A673 (cell line): ENCODE measurements around the gene OTX1. TPM values are rescaled to one million over a fixed set of nuclear protein-coding genes. Genes with fewer than 3 reads are reported as not detected.

Source experiments
- Bru-seq: library from RNA; stranded (reverse); fragments of 400-500 nt; gene quantifications from one replicate; lab custom pipeline; 2021; lab: Mats Ljungman, UMichigan
- BruChase-seq, 2 experiments: library from RNA; stranded (reverse); fragments of 400-500 nt; gene quantifications; one replicate each; lab custom pipeline; 2021; lab: Mats Ljungman, UMichigan
- BruUV-seq: library from RNA; stranded (reverse); fragments of 400-500 nt; replicated peaks from 2 replicates; lab custom pipeline; 2021; lab: Mats Ljungman, UMichigan
- CTCF ChIA-PET: fragments of 300-600 bp; sonication (Branson Sonifier 250); formaldehyde crosslinking; loops from one replicate; lab custom pipeline; 2022; ENCODE audit warnings: antibody characterized with exemption; lab: Charles Lee
- POLR2A ChIA-PET: fragments of 300-600 bp; sonication (Branson Sonifier 250); formaldehyde crosslinking; loops from one replicate; lab custom pipeline; 2022; ENCODE audit warnings: antibody characterized with exemption; ENCODE audit not compliant: low non-redundant PET; lab: Charles Lee
- DNase-seq: peaks from one replicate; pipeline ENCODE4 v3.0.0-alpha.2; 2015; ENCODE audit warnings: low spot score
- H3K27ac ChIP-seq: fragments of 200-600 bp; sonication (generic); 2 replicates; pipeline ENCODE4 v1.5.1; 2016; ENCODE audit warnings: mixed run types, low read depth, mild to moderate bottlenecking, mixed read lengths, antibody characterized with exemption, low read length; ENCODE audit not compliant: poor library complexity, severe bottlenecking
- H3K27me3 ChIP-seq: fragments of 200-600 bp; sonication (generic); replicated peaks from 2 replicates; pipeline ENCODE4 v1.6.1; 2017; ENCODE audit warnings: mixed run types, low read depth, mild to moderate bottlenecking, mixed read lengths, antibody characterized with exemption, low read length; ENCODE audit not compliant: insufficient read depth, poor library complexity
- H3K36me3 ChIP-seq: fragments of 200-600 bp; sonication (generic); 2 replicates; pipeline ENCODE4 v1.6.1; 2016; ENCODE audit warnings: mixed run types, mild to moderate bottlenecking, mixed read lengths, antibody characterized with exemption, low read length; ENCODE audit not compliant: insufficient read depth, poor library complexity, severe bottlenecking
- H3K4me1 ChIP-seq: fragments of 200-600 bp; sonication (generic); 2 replicates; pipeline ENCODE4 v1.6.1; 2017; ENCODE audit warnings: mixed run types, mild to moderate bottlenecking, mixed read lengths, antibody characterized with exemption, low read length; ENCODE audit not compliant: insufficient read depth, poor library complexity, severe bottlenecking
- H3K4me3 ChIP-seq: fragments of 200-600 bp; sonication (generic); 2 replicates; pipeline ENCODE4 v1.5.1; 2016; ENCODE audit warnings: low read depth, mixed run types, mild to moderate bottlenecking, mixed read lengths, low read length; ENCODE audit not compliant: poor library complexity, severe bottlenecking
- H3K9me3 ChIP-seq: fragments of 200-600 bp; sonication (generic); 2 replicates; pipeline ENCODE4 v1.6.1; 2016; ENCODE audit warnings: mixed run types, low read depth, mild to moderate bottlenecking, mixed read lengths, antibody characterized with exemption, low read length; ENCODE audit not compliant: poor library complexity, severe bottlenecking
- CTCF ChIP-seq: fragments of 300-800, 200-600 bp; sonication (generic); conservative IDR thresholded peaks from 2 replicates; pipeline ENCODE4 v1.5.1; 2017; ENCODE audit warnings: low read depth, mild to moderate bottlenecking, antibody characterized with exemption, low read length, moderate library complexity, mixed read lengths
- EZH2 ChIP-seq: fragments of 200-600 bp; sonication (generic); IDR thresholded peaks from 2 replicates; pipeline ENCODE4 v1.6.1; 2017; ENCODE audit warnings: borderline replicate concordance, low read depth, mild to moderate bottlenecking, mixed read lengths, antibody characterized with exemption, low read length; ENCODE audit not compliant: poor library complexity, severe bottlenecking
- intact Hi-C: fragments of 100-400 bp; cut with micrococcal nuclease; formaldehyde crosslinking; loops from one replicate; pipeline ENCODE4 v1.10.0; 2022; ENCODE audit not compliant: unreplicated experiment
- long read RNA-seq: library from polyadenylated mRNA; stranded (forward); transcript quantifications from one replicate; pipeline ENCODE4 v2.0.0, GENCODE V29; 2022
- total RNA-seq: library from RNA; stranded (reverse); gene quantifications from 2 replicates; pipeline ENCODE4 v1.2.3, GENCODE V29; 2021

The OTX1 gene
- total RNA-seq (1.1 and 2.1 TPM in 2 replicates), Bru-seq, nascent RNA (percentile 34 among the genes with signal in this experiment), BruChase-seq, experiment 1, labeled RNA remaining after a 2-hour chase (percentile 36 among the genes with signal in this experiment), BruChase-seq, experiment 2, labeled RNA remaining after a 6-hour chase (percentile 25 among the genes with signal in this experiment)
- long read RNA-seq, partial matches to known transcripts = 5 of 8 reads
- long read RNA-seq, other reads (novel, unspliced or antisense) = 1 of 8 reads

GRCh38 chr2:63050334-63051041 is at the start of gene OTX1:
Gene OTX1, plus strand, starts transcription at chr2:63050830. Its CDS starts 2,161 bp downstream, at chr2:63052991.
- intact Hi-C loops = no loop called here
- peaks cover 7% of the 10 kb centered on the region for H3K4me1 ChIP-seq
- POLR2A ChIA-PET = no interaction called here

GRCh38 chr2:63001576-63001975 is 49.1 kb upstream of the OTX1 start:
- H3K4me3 ChIP-seq = no peak overlapping the region
- DNase-seq = no peak
- no peak for TF ChIP-seq EZH2
- TF ChIP-seq CTCF = no peak
- ChIA-PET POLR2A (no interaction called here), CTCF (no interaction called here)
- intact Hi-C loops = no loop called here
- H3K27me3 ChIP-seq = no peaks in the 10 kb centered on the region
- peaks cover 4% of the 10 kb centered on the region for H3K36me3 ChIP-seq
- H3K9me3 ChIP-seq = no peaks in the 10 kb centered on the region
- H3K4me1 ChIP-seq = peaks cover 20% of the 10 kb centered on the region
- no peak overlapping the region for H3K27ac ChIP-seq
- no TSS peak for BruUV-seq

More at GRCh38 chr2:63050334-63051041, at the start of gene OTX1:
- H3K27me3 ChIP-seq = peaks cover 9% of the 10 kb centered on the region
- peak within 1 kb of the TSS; percentile 76 for H3K27ac ChIP-seq
- no peaks in the 10 kb centered on the region for H3K36me3 ChIP-seq
- no TSS peak for BruUV-seq
- H3K9me3 ChIP-seq = no peaks in the 10 kb centered on the region
- TF ChIP-seq CTCF = no peak
- TF ChIP-seq EZH2 = no peak
- CTCF ChIA-PET = interaction anchor here (0.6 kb wide), 1 partner anchor 26 kb away, joined by 3 read pairs; no protein-coding TSS in a partner anchor
- H3K4me3 ChIP-seq = peak within 1 kb of the TSS; percentile 74
- peak; percentile 90 for DNase-seq

- ChIA-PET CTCF (no interaction called here), POLR2A (no interaction called here)
- no peak overlapping the region for H3K27ac ChIP-seq
- no peaks in the 10 kb centered on the region for H3K9me3 ChIP-seq
- peaks cover 20% of the 10 kb centered on the region for H3K4me1 ChIP-seq
- peaks cover 4% of the 10 kb centered on the region for H3K36me3 ChIP-seq
- H3K4me3 ChIP-seq = no peak overlapping the region
- DNase-seq = peak; percentile 59
- intact Hi-C loops = no loop called here
- BruUV-seq = no TSS peak
- H3K27me3 ChIP-seq = no peaks in the 10 kb centered on the region
- TF ChIP-seq CTCF = no peak
- no peak for TF ChIP-seq EZH2
Measured at GRCh38 chr2:63003351-63003750, 47.3 kb upstream of the OTX1 start.
